Body of pancreas (tissue), 4 donors: ENCODE data around the gene SLC13A3.

Experiments used
- POLR2A ChIP-seq, 3 donors: fragments of 450-650 bp; IDR thresholded peaks; one replicate each; pipeline ENCODE4 v1.6.1; 2016; ENCODE audit warnings: antibody characterized with exemption in 3 of 3, mild to moderate bottlenecking in 2 of 3
- TF ChIP-seq, protein P1 (sequence below), 7 experiments: fragments of 450-650 bp in 4 of 7; fragments of 200-600 bp in 3 of 7; sonication (generic) in 3 of 7; IDR thresholded peaks; one replicate each; pipeline ENCODE4 v1.5.1; 2016 to 2019; ENCODE audit warnings: antibody characterized with exemption in 7 of 7

DNA sequence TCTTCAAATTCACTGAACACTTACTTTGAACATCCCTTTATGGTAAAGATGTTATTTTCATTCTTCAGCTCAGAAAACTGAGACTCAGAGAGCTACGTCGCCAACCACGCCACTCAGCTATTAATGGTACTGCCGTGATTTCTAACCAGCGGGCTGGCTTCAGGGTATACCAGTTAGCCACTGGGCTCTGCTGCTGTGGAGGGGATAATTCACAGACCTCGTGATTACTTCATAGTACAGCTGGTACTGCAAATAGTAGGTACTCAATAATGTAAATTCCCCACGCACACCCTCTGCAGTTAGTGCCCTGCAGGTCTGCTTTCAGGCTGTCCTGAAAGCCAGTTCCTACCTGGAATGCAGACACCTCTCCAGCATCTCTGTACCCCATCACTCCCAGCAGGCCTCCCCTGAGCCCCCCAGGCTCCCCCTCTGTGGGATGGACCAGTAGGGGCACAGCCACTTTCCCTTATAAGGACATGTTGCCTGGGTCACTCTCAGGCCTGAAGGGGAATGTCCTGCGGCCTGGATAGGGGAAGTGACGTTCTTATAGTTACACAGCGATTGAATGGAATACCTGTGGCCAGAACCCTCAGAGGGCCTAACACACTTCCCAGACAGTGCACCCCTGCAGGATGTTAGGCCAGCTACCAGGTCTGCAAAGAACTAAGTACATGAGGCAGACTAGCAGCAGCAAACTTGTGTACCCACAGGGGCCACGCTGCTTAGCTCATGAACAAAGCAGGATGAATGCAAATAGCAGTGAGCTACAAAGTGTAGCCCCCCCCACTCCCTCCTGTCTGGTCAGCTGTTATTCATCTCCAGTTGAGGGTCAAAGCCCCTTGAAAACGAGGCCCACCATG lies 99.5 kb downstream of the SLC13A3 start:
- TF ChIP-seq, protein P1, sequence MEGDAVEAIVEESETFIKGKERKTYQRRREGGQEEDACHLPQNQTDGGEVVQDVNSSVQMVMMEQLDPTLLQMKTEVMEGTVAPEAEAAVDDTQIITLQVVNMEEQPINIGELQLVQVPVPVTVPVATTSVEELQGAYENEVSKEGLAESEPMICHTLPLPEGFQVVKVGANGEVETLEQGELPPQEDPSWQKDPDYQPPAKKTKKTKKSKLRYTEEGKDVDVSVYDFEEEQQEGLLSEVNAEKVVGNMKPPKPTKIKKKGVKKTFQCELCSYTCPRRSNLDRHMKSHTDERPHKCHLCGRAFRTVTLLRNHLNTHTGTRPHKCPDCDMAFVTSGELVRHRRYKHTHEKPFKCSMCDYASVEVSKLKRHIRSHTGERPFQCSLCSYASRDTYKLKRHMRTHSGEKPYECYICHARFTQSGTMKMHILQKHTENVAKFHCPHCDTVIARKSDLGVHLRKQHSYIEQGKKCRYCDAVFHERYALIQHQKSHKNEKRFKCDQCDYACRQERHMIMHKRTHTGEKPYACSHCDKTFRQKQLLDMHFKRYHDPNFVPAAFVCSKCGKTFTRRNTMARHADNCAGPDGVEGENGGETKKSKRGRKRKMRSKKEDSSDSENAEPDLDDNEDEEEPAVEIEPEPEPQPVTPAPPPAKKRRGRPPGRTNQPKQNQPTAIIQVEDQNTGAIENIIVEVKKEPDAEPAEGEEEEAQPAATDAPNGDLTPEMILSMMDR (IDR thresholded peaks at IDR 0.05): no peak
- no peak for TF ChIP-seq POLR2A (IDR thresholded peaks at IDR 0.05)
